Activated CD8-positive, alpha-beta memory T cell treated with anti-CD3 and anti-CD28 coated beads for 4 hours (primary cell): ENCODE measurements around the gene EFCAB8.
A peak's percentile ranks its signal among the peaks of the same experiment; 100 is the strongest.
"Not testable (repeated sequence)": the region's sequence is repeated elsewhere in the genome, so short reads cannot be mapped to it uniquely, and the experiment has no call there.

Experiments
- DNase-seq, 2 donors: peaks; one replicate each; pipeline ENCODE4 v3.0.0-alpha.2; 2020; ENCODE audit warnings: low read depth in 2 of 2

EFCAB8 gene

GRCh38 chr20:32957459-32957858, 98.7 kb downstream of the EFCAB8 start:
- DNase-seq = no peak

GRCh38 chr20:32958574-32958973, 99.9 kb downstream of the EFCAB8 start:
- DNase-seq = no peak

GRCh38 chr20:32959351-32960221, 100.9 kb downstream of the EFCAB8 start:
- no peak for DNase-seq

- DNase-seq = no peak
These were observed 101.4 kb downstream of the EFCAB8 start for GRCh38 chr20:32960222-32960518.

GRCh38 chr20:32960849-32961731, 102.4 kb downstream of the EFCAB8 start:
- DNase-seq = no peak

- DNase-seq = no peak
These were observed 103.3 kb downstream of the EFCAB8 start for GRCh38 chr20:32962053-32962452.

GRCh38 chr20:32962646-32963045, 103.9 kb downstream of the EFCAB8 start:
- DNase-seq = not testable (repeated sequence)

- no peak for DNase-seq
These were observed 104.5 kb downstream of the EFCAB8 start for GRCh38 chr20:32963176-32963575.

- DNase-seq = no peak
These were observed 105.9 kb downstream of the EFCAB8 start for GRCh38 chr20:32964575-32964974.

GRCh38 chr20:32965115-32965514, 106.4 kb downstream of the EFCAB8 start:
- DNase-seq = no peak

GRCh38 chr20:32965581-32966373, 107.1 kb downstream of the EFCAB8 start:
- DNase-seq = no peak

GRCh38 chr20:32966382-32966781, 107.7 kb downstream of the EFCAB8 start:
- DNase-seq = no peak

GRCh38 chr20:32966881-32967781, 108.4 kb downstream of the EFCAB8 start:
- peak in 1 of 2 donors; percentile 13 for DNase-seq

GRCh38 chr20:32967961-32968457, 109.3 kb downstream of the EFCAB8 start:
- DNase-seq = peak; percentile 29 to 35

GRCh38 chr20:32968478-32969241, 109.9 kb downstream of the EFCAB8 start:
- no peak for DNase-seq

- DNase-seq = no peak
These were observed 110.8 kb downstream of the EFCAB8 start for GRCh38 chr20:32969356-32970114.

- DNase-seq = no peak
These were observed 111.6 kb downstream of the EFCAB8 start for GRCh38 chr20:32970115-32970972.

GRCh38 chr20:32970973-32971300, 112.2 kb downstream of the EFCAB8 start:
- DNase-seq = no peak
